HG02588 (cell line): Measurements from ENCODE around the gene TUBGCP6.

Experiments used
- ATAC-seq: cut with Tn5 transposase; IDR thresholded peaks from one replicate; pipeline ENCODE4 v1.9.1; 2021; ENCODE audit warnings: mild to moderate bottlenecking, moderate library complexity; ENCODE audit not compliant: unreplicated experiment

TUBGCP6 gene

GRCh38 chr22:50184004-50184901 is 60.6 kb downstream of the TUBGCP6 start:
- ATAC-seq: no peak

DNA sequence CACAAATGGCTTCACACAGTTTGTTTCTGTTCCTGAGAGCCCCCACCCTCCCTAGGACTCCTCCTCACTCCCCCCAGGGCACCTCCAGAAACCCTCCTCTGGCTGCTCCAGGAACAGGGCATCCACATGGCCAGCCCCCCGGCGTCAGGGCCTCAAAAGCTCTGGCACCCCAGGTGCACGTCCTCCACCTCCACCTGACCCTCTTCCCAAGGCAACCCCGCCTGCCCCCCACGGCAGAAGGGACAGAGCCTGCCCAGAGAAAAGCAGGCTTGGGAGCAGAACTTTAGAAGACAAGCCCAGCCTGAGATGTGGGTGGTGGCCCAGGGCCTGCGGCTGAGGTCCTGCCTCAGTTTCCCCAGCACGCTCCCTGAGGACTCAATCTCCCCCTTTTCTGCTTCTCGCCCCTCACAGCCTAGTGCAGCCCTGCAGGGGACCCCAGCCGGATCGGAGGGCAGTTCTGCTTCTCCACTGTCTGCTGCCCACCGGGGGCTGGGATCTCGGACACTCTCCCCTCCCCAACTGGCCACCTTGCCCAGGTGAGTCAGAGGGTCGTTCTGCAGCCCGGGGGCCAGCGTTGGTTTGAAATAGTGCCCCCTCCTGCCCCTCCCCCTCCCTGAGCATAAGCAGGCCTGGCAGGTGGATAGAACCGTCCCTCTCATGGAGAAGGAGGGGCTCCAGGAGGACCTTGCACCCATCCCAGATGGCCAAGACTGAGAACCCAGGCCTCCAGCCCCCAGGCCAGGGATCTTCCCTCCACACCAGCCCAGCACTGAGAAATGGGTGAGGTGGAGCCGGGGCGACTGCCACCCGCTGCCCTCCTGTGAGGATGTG is 61.5 kb downstream of the TUBGCP6 start:
- no peak for ATAC-seq

GRCh38 chr22:50182176-50183081 is 62.4 kb downstream of the TUBGCP6 start:
- no peak for ATAC-seq

GRCh38 chr22:50180727-50181521 is 63.9 kb downstream of the TUBGCP6 start:
- ATAC-seq: no peak

DNA sequence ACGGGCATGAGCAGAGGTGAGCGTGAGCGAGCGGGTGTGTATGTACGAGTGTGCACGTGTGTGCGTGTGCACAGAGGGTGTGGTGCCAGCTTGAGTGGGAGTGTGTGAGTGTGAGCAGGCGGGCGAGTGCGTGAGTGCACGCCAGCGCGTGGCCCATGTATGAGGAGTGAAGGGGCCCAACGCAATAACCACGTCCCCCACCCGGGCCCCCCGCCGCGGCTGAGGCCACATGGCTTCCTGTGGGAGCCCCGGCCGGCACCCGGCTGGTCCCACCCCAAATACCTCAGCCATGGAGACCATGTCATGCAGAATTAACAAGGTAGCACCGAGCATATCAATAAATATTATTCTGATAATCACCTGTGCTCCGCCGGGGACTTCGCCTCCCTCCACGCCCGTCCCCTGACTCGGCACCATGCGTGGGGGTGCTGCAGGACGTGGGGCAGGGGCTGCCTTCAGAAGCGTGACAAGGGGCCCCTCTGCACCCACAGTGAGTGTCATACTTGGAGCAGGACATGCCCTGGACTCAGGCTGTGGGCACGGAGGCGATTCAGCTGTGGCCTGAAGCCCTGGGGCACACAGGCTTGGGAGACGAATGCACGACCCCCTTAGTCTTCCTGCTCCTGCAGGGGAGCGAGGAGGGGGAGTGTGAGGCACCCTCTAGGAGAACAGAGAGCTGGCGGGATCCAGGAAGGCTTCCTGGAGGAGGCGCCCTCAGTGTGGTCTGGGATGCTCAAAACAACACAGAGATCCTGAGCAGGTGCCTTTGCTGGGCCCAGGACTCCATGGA is 64.7 kb downstream of the TUBGCP6 start:
- ATAC-seq: no peak

- ATAC-seq: no peak
Measured at GRCh38 chr22:50178871-50179869, 65.7 kb downstream of the TUBGCP6 start.

- ATAC-seq: no peak
Measured at GRCh38 chr22:50178471-50178864, 66.4 kb downstream of the TUBGCP6 start.

DNA sequence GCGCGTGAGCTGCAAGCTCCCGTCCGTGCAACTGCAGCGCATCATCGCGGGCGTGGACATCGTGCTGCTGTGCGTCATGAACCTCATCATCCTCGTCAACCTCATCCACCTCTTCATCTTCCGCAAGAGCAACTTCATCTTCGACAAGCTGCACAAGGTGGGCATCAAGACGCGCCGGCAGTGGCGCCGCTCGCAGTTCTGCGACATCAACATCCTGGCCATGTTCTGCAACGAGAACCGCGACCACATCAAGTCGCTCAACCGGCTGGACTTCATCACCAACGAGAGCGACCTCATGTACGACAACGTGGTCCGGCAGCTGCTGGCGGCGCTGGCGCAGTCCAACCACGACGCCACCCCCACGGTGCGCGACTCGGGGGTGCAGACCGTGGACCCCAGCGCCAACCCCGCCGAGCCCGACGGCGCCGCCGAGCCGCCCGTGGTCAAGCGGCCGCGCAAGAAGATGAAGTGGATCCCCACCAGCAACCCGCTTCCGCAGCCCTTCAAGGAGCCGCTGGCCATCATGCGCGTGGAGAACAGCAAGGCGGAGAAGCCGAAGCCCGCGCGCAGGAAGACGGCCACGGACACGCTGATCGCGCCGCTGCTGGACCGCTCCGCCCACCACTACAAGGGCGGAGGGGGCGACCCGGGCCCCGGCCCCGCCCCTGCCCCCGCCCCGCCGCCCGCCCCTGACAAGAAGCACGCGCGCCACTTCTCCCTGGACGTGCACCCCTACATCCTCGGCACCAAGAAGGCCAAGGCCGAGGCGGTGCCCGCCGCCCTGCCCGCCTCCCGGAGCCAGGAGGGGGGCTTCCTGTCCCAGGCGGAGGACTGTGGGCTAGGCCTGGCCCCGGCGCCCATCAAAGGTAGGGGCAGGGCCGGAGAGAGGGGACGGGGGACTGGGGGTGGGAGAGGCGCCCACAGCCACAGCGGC is 67.0 kb downstream of the TUBGCP6 start:
- no peak for ATAC-seq

- no peak for ATAC-seq
Measured at GRCh38 chr22:50176850-50177536, 67.8 kb downstream of the TUBGCP6 start.

DNA sequence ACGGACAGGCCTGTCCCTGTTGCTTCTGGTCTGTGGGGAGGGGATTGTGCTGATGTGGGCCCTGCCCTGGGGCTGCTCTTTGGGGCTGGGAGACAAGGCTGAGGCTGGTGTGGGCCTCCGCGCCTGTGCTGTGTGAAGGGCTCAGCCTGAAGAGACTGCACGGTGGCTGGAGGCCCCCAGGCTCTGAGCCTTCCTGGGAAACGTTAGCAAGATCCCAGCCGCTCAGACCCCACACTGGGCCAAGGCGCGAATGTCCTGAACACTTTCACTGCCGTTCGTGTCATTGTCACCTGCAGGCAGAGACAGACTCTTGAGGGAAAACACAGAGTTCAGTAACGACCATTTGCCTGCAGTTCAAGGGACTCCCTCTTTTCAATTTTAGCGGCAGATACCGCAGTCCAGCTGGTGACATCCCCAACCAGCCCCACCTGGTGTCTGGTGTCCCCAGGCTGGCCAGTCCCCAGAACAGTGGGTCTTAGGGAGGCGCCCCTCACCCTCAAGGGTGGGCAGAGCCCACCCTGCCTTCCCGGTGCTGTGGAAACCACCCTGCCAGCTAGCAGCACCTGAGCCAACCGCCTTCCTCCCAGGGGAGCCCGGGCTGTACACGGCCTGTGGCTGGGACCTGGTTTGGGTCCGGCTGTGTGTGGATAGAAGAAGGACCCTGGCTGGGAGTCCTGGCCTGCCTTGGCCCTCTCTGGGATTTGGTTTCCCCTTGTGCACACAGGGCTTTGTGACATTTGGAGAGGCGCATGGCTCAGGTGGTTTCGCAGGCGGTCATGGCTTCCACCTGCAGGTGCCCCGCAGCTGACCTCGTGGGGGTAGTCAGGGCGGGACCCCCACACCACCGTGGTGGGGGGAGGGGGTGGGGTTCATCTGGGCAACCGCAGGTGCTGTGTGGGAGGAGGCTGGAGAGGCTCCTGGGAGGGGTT is 68.6 kb downstream of the TUBGCP6 start:
- no peak for ATAC-seq

- no peak for ATAC-seq
Measured at GRCh38 chr22:50175191-50175461, 69.7 kb downstream of the TUBGCP6 start.

GRCh38 chr22:50174382-50175190 is 70.2 kb downstream of the TUBGCP6 start:
- ATAC-seq: no peak

- no peak for ATAC-seq
Measured at GRCh38 chr22:50173983-50174355, 70.9 kb downstream of the TUBGCP6 start.

DNA sequence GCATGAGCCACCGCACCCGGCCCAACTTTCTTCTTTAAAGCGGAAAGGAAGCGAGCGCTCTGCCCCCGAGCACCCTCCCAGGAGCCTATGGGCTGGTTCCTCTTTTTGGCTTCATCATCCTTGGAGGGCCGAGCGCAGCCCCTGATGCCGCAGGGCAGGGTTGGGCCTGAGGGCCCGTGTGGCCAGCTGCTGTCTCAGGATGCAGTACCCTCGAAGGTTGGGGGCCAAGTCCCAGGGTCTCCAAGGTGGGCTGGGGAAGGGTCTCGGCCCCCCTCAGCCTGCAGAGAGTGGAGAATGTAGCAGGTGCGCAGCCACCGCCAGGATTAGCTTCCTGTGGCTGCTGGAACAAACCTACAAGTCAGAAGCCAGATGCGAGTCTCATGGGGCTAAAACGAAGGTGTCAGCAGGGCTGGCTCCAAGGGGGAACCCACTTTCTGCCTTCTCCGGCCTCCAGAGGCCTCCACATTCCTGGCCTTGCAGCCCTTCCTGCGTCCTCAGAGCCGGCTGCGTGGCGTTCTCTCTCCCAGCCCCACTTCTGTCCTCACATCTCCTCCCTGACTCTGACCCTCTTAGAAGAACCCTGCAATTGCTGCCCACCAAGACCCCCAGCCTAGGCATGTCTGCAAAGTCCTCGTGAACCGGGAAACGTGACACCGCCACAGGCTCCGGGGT is 71.4 kb downstream of the TUBGCP6 start:
- no peak for ATAC-seq
